HCT116 (cell line): ENCODE results near the gene ZNF485. TPM values are rescaled to one million over a fixed set of nuclear protein-coding genes. Genes with fewer than 3 reads are reported as not detected.

Experiments used
- ATAC-seq: fragments of 200-7000 bp; cut with Tn5 transposase; 2 replicates; pipeline ENCODE4 v1.9.1; 2020; ENCODE audit warnings: mild to moderate bottlenecking, moderate library complexity
- BruUV-seq: library from RNA; stranded (reverse); fragments of 400-500 nt; replicated peaks from 2 replicates; lab custom pipeline; 2021; lab: Mats Ljungman, UMichigan
- CTCF ChIA-PET: fragments of 300-600 bp; sonication (Branson Sonifier 250); formaldehyde crosslinking; loops from one replicate; lab custom pipeline; 2021; ENCODE audit warnings: antibody characterized with exemption; lab: Charles Lee
- POLR2A ChIA-PET: fragments of 300-600, 350-600 bp; sonication (Branson Sonifier 250); formaldehyde crosslinking; loops from one replicate; lab custom pipeline; 2021; ENCODE audit warnings: antibody characterized with exemption; lab: Charles Lee
- RAD21 ChIA-PET, 2 experiments: fragments of 300-600 bp; sonication (Branson Sonifier 250); formaldehyde crosslinking; loops; one replicate each; lab custom pipeline; 2023; ENCODE audit warnings: low total read pairs in 2 of 2; ENCODE audit not compliant: uncharacterized antibody in 2 of 2, unreplicated experiment in 2 of 2, low non-redundant PET in 1 of 2; lab: Charles Lee
- DNase-seq: peaks from one replicate; pipeline ENCODE4 v3.0.0-alpha.2; 2010; ENCODE audit warnings: low read depth, low spot score
- H2AFZ ChIP-seq: fragments of 200-600 bp; shearing (Covaris generic), sonication (generic); 2 replicates; pipeline ENCODE4 v1.6.1; 2017; ENCODE audit warnings: low read depth, mixed run types, mixed read lengths, antibody characterized with exemption, low read length; ENCODE audit not compliant: poor library complexity, severe bottlenecking
- H3K27ac ChIP-seq: 2 replicates; pipeline ENCODE4 v1.5.1; 2012; ENCODE audit warnings: low read depth, low read length
- H3K27me3 ChIP-seq: fragments of 200-600 bp; sonication (generic); 2 replicates; pipeline ENCODE4 v1.6.1; 2016; ENCODE audit warnings: mixed run types, low read length, mixed read lengths; ENCODE audit not compliant: insufficient read depth
- H3K36me3 ChIP-seq, 2 experiments: fragments of 200-500 bp in 1 of 2; fragments of 200-600 bp in 1 of 2; sonication (Bioruptor generic) in 1 of 2; sonication (generic) in 1 of 2; 2 replicates each; pipeline versions ENCODE4 v1.5.1 to v1.6.1; 2014 to 2016; ENCODE audit warnings: low read length in 2 of 2, inconsistent platforms in 1 of 2, mixed read lengths in 1 of 2, mixed run types in 1 of 2; ENCODE audit not compliant: insufficient read depth in 2 of 2, control insufficient read depth in 1 of 2
- H3K4me1 ChIP-seq, 2 experiments: fragments of 200-600 bp in 1 of 2; sonication (generic) in 1 of 2; 2 replicates each; pipeline versions ENCODE4 v1.5.1 to v1.6.1; 2012 to 2017; ENCODE audit warnings: low read length in 2 of 2, inconsistent platforms in 1 of 2, mild to moderate bottlenecking in 1 of 2, mixed read lengths in 1 of 2, mixed run types in 1 of 2, moderate library complexity in 1 of 2; ENCODE audit not compliant: insufficient read depth in 2 of 2, control insufficient read depth in 1 of 2
- H3K4me2 ChIP-seq: fragments of 200-600 bp; sonication (generic); 2 replicates; pipeline ENCODE4 v1.6.1; 2017; ENCODE audit warnings: mixed run types, low read length, mixed read lengths
- H3K4me3 ChIP-seq, 2 experiments: fragments of 200-600 bp in 1 of 2; sonication (generic) in 1 of 2; replicated peaks in 1 of 2; 2 replicates each; pipeline ENCODE4 v1.5.1; 2011 to 2016; ENCODE audit warnings: low read length in 2 of 2, control low read depth in 1 of 2, low read depth in 1 of 2, mild to moderate bottlenecking in 1 of 2, mixed read lengths in 1 of 2, mixed run types in 1 of 2
- H3K79me2 ChIP-seq: fragments of 200-600 bp; sonication (generic); 2 replicates; pipeline ENCODE4 v1.6.1; 2017; ENCODE audit warnings: mild to moderate bottlenecking, mixed run types, low read length, moderate library complexity, mixed read lengths; ENCODE audit not compliant: insufficient read depth
- H3K9ac ChIP-seq: fragments of 200-600 bp; sonication (generic); 2 replicates; pipeline ENCODE4 v1.6.1; 2016; ENCODE audit warnings: low read length, mixed read lengths
- H3K9me2 ChIP-seq: fragments of 200-600 bp; sonication (generic), shearing (Covaris generic); 2 replicates; pipeline ENCODE4 v1.6.1; 2017; ENCODE audit warnings: mixed run types, mild to moderate bottlenecking, moderate library complexity; ENCODE audit not compliant: insufficient read depth
- H3K9me3 ChIP-seq, 2 experiments: fragments of 200-500 bp in 1 of 2; fragments of 200-600 bp in 1 of 2; sonication (Bioruptor generic) in 1 of 2; sonication (generic) in 1 of 2; 2 replicates each; pipeline ENCODE4 v1.6.1; 2014 to 2017; ENCODE audit warnings: low read length in 2 of 2, mixed read lengths in 2 of 2, inconsistent platforms in 1 of 2, low read depth in 1 of 2, mild to moderate bottlenecking in 1 of 2, mixed run types in 1 of 2, moderate library complexity in 1 of 2; ENCODE audit not compliant: control insufficient read depth in 1 of 2, insufficient read depth in 1 of 2
- H4K20me1 ChIP-seq: fragments of 200-600 bp; sonication (generic), shearing (Covaris generic); 2 replicates; pipeline ENCODE4 v1.6.1; 2017; ENCODE audit warnings: mixed run types, mild to moderate bottlenecking, moderate library complexity; ENCODE audit not compliant: insufficient read depth
- CEBPB ChIP-seq: IDR thresholded peaks from 2 replicates; pipeline ENCODE4 v1.6.1; 2012; ENCODE audit warnings: low read depth
- EGR1 ChIP-seq: IDR thresholded peaks from 2 replicates; pipeline ENCODE4 v1.6.1; 2012; ENCODE audit warnings: low read depth
- ELF1 ChIP-seq: IDR thresholded peaks from 2 replicates; pipeline ENCODE4 v1.6.1; 2012; ENCODE audit warnings: low read depth, borderline replicate concordance
- EZH2 ChIP-seq: fragments of 200-600 bp; sonication (generic); IDR thresholded peaks from 2 replicates; pipeline ENCODE4 v1.6.1; 2017; ENCODE audit warnings: antibody characterized with exemption, mixed run types
- EZH2phosphoT487 ChIP-seq: fragments of 200-600 bp; IDR thresholded peaks from 2 replicates; pipeline ENCODE4 v1.6.1; 2018; ENCODE audit warnings: antibody characterized with exemption, borderline replicate concordance
- JUND ChIP-seq: IDR thresholded peaks from 2 replicates; pipeline ENCODE4 v1.6.1; 2012
- POLR2AphosphoS5 ChIP-seq: IDR thresholded peaks from 2 replicates; pipeline ENCODE4 v1.6.1; 2011; ENCODE audit warnings: mild to moderate bottlenecking, low read depth, low read length, moderate library complexity
- SIN3A ChIP-seq: IDR thresholded peaks from 2 replicates; pipeline ENCODE4 v1.6.1; 2012; ENCODE audit warnings: low read depth
- SP1 ChIP-seq: IDR thresholded peaks from 2 replicates; pipeline ENCODE4 v1.6.1; 2012; ENCODE audit warnings: low read depth
- YY1 ChIP-seq: IDR thresholded peaks from 2 replicates; pipeline ENCODE4 v1.6.1; 2011; ENCODE audit warnings: low read length, low read depth, moderate library complexity, mild to moderate bottlenecking; ENCODE audit not compliant: insufficient replicate concordance; ENCODE audit errors: extremely low read depth
- ZFX ChIP-seq: fragments of 450-650 bp; IDR thresholded peaks from 2 replicates; pipeline ENCODE4 v1.6.1; 2017
- intact Hi-C: fragments of 100-400 bp; cut with micrococcal nuclease; formaldehyde crosslinking; loops from 2 replicates; pipeline ENCODE4 v1.10.0; 2022
- total RNA-seq: library from RNA; stranded (reverse); gene quantifications from one replicate; pipeline ENCODE4 v1.2.1, GENCODE V29; 2021; ENCODE audit not compliant: unreplicated experiment
- TF ChIP-seq, protein P1 (sequence below): IDR thresholded peaks from 2 replicates; pipeline ENCODE4 v1.6.1; 2012; ENCODE audit warnings: low read depth
- TF ChIP-seq, protein P2 (sequence below): IDR thresholded peaks from 2 replicates; pipeline ENCODE4 v1.6.1; 2012
- TF ChIP-seq, protein P3 (sequence below): IDR thresholded peaks from 2 replicates; pipeline ENCODE4 v1.6.1; 2012

Gene ZNF485
- total RNA-seq, 1 experiment from 2014 or later = 5.8 TPM

- Histone ChIP-seq H3K27ac (no peak overlapping the region), H3K36me3 (no peaks in the 10 kb centered on the region; a peak in 1 of 4 replicates), H3K9me3 (no peaks in the 10 kb centered on the region), H3K4me2 (no peak overlapping the region), H3K9me2 (no peaks in the 10 kb centered on the region), H2AFZ (no peak overlapping the region), H3K27me3 (no peaks in the 10 kb centered on the region), H4K20me1 (no peaks in the 10 kb centered on the region), H3K9ac (no peak overlapping the region), H3K79me2 (no peaks in the 10 kb centered on the region; the same call in 1 of the 2 replicates), H3K4me1 (peaks cover 2 to 17% of the 10 kb centered on the region in 2 experiments; a peak in 2 of 4 replicates), H3K4me3 (no peak overlapping the region)
- ChIA-PET POLR2A (no interaction called here), RAD21 (no interaction called here), CTCF (no interaction called here)
- TF ChIP-seq EGR1 (no peak), YY1 (no peak), POLR2AphosphoS5 (no peak), ELF1 (no peak), JUND (no peak), SIN3A (no peak), EZH2 (no peak), SP1 (no peak), EZH2phosphoT487 (no peak), CEBPB (no peak), ZFX (no peak)
- TF ChIP-seq, protein P1, sequence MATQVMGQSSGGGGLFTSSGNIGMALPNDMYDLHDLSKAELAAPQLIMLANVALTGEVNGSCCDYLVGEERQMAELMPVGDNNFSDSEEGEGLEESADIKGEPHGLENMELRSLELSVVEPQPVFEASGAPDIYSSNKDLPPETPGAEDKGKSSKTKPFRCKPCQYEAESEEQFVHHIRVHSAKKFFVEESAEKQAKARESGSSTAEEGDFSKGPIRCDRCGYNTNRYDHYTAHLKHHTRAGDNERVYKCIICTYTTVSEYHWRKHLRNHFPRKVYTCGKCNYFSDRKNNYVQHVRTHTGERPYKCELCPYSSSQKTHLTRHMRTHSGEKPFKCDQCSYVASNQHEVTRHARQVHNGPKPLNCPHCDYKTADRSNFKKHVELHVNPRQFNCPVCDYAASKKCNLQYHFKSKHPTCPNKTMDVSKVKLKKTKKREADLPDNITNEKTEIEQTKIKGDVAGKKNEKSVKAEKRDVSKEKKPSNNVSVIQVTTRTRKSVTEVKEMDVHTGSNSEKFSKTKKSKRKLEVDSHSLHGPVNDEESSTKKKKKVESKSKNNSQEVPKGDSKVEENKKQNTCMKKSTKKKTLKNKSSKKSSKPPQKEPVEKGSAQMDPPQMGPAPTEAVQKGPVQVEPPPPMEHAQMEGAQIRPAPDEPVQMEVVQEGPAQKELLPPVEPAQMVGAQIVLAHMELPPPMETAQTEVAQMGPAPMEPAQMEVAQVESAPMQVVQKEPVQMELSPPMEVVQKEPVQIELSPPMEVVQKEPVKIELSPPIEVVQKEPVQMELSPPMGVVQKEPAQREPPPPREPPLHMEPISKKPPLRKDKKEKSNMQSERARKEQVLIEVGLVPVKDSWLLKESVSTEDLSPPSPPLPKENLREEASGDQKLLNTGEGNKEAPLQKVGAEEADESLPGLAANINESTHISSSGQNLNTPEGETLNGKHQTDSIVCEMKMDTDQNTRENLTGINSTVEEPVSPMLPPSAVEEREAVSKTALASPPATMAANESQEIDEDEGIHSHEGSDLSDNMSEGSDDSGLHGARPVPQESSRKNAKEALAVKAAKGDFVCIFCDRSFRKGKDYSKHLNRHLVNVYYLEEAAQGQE = no peak
- TF ChIP-seq, protein P2, sequence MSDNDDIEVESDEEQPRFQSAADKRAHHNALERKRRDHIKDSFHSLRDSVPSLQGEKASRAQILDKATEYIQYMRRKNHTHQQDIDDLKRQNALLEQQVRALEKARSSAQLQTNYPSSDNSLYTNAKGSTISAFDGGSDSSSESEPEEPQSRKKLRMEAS = no peak
- TF ChIP-seq, protein P3, sequence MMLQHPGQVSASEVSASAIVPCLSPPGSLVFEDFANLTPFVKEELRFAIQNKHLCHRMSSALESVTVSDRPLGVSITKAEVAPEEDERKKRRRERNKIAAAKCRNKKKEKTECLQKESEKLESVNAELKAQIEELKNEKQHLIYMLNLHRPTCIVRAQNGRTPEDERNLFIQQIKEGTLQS = no peak
- no TSS peak for BruUV-seq
- ATAC-seq (no peak), DNase-seq (no peak)
- intact Hi-C loops = no loop called here
These were observed 29.7 kb upstream of the ZNF485 start for GRCh38 chr10:43576580-43576979.
